Measurements from ENCODE around the gene BOD1L1.

- TF ChIP-seq CTCF (tag by site-specific recombination; IDR thresholded peaks at IDR 0.05) (no peak), BCL11A (tag by site-specific recombination; IDR thresholded peaks at IDR 0.05; ENCODE audit: low read depth) (no peak), ZNF174 (tag by site-specific recombination; IDR thresholded peaks at IDR 0.05) (no peak), TCF7L2 (IDR thresholded peaks at IDR 0.05; ENCODE audit: borderline replicate concordance, low read depth, low read length) (no peak), ZSCAN30 (tag by site-specific recombination; IDR thresholded peaks at IDR 0.05) (no peak), ZNF18 (tag by site-specific recombination; IDR thresholded peaks at IDR 0.05) (no peak)
- TF ChIP-seq, protein P1, sequence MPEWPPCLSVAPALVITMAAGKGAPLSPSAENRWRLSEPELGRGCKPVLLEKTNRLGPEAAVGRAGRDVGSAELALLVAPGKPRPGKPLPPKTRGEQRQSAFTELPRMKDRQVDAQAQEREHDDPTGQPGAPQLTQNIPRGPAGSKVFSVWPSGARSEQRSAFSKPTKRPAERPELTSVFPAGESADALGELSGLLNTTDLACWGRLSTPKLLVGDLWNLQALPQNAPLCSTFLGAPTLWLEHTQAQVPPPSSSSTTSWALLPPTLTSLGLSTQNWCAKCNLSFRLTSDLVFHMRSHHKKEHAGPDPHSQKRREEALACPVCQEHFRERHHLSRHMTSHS (tag by site-specific recombination; IDR thresholded peaks at IDR 0.05), result no peak
Observed at GRCh38 chr4:13605330-13605729, 22.2 kb downstream of the BOD1L1 start.
